ENCODE results near the gene TFF3.

TFF3 gene

DNA sequence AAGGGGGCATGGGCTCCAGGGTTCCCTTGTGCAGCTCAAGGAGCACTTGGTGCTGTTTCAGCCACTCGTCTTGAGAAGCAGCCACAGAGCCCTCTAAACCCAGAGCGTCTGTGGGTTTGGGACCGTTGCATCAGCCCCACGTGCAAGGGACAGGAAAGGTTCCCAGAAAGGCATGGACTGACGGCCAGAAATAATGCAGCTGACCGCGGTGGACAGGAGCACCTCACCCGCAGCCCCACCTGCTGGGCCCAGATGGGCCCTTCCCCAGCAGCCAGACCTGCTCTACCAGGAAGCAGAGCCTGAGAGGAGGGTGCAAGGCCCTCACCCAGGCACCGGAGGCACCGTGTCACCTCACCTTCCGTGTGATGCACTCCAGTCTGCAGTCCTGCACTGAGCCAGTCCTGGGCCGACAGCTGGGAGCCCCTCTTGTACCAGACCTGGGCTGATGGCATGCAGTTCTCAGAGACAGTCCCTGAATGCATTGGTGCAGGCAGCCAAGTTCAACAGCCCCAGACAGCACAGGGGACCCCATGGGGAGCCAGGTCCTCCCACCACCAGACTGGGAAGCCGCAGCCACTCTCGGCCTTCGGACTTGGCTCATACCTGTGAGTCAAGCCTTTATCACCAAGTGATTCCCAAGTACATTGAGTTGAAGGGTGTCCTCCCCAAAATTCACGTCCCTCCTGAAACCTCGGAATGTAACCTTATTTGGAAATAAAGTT lies 4.8 kb upstream of the TFF3 start:
- no peak for DNase-seq

DNA sequence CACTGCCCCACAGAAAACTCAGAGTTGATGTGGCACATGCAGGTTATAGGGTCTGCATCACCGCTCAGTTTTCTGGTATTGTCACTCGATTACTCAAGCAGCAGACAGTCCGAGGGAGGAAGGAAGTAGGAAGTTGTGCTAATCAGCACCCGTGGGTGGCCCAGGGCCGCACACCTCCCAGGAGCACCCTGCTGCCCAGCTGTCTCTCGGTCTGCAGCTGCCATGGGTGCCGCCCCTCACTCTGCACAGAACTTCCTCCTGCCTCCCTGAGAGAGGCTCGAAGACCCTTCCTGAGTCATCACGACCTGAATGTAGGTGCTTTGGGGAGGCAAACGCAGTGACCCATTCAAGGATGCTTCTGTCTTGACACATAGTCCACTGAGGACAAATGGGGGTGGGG lies 4.2 kb upstream of the TFF3 start:
- no peak for DNase-seq

DNA sequence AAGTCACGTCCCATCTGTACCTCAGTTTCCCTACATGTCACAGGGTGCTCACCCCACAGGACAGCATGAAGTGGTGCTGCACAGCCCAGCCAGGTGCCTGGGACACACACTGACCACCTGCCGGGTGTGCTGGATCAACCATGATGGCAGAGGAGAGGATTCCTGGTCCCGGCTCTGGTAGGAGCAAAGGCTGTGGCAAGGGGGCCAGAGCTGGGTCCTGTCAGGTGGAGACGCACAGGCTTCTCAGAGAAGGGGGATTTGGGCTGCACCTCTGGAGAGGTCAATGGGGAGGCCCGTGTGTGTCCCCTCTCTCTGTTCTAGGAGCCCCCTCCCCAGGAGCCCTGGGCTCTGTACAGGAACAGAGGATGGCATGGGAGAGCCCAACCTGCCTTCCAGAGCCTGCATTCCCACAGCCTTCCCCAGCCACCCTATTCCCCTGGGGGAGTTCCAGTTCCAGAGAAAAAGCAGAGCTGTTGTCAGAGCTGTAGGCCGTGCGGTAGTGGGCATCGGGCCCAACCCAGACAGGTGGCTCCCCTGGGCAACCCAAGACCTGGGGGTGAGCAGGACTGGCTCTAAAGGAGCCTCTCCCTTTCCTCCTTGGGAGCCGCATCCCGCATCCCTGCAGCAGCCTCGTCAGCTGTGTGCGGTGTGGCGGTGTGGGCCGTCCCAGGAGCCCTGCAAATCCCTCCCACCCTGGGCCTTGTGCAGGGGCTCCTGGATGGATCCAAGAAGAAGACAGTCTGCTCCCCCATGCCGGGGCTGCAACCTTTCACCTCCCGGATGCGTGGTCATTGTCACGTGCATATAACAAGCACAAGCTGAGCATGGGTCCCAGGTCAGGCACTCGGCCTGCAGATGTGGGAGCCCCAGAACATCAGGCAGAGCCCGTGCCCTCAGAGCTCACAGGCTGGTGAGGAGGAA lies 2.9 kb upstream of the TFF3 start:
- DNase-seq = no peak

DNA sequence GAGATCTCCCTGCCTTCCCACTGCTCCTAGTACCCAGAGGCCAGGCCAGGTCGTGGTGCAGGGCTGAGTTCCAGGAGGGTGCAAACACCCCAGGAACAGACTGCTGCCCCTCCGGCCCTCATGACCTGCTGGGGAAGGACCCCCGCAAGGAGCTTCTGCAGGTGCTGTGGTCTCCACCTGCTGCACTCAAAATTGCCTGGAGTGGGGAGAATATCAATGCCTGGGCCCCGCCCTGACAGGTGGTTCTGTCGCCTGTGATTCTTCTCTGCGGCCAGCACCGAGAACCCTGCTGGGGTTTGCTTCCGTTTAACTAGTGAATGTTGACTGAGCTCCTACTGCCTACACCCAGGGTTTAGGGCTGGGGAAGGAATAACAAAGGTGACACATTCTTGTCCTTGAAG lies 2.1 kb upstream of the TFF3 start:
- no peak for DNase-seq

DNA sequence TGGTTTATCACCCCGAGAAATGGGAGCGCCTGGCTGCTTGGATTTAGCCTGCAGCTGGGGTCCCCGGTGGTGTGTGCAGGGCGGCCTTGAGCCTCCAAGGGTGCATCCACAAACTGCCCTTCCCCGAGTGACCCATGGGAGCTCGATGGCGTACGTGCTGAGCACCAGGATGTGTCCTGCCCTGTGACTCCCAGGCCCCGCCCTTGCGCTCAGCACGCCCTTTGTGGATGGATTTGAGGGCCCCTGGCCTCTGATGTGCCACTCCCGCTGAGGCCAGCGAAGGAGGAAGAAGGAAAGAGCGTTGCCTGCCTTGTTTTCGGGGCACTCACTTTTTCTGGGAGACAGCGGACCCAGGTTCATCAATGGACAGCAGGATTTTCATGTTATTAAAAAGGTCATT lies 1.7 kb upstream of the TFF3 start:
- no peak for DNase-seq

DNA sequence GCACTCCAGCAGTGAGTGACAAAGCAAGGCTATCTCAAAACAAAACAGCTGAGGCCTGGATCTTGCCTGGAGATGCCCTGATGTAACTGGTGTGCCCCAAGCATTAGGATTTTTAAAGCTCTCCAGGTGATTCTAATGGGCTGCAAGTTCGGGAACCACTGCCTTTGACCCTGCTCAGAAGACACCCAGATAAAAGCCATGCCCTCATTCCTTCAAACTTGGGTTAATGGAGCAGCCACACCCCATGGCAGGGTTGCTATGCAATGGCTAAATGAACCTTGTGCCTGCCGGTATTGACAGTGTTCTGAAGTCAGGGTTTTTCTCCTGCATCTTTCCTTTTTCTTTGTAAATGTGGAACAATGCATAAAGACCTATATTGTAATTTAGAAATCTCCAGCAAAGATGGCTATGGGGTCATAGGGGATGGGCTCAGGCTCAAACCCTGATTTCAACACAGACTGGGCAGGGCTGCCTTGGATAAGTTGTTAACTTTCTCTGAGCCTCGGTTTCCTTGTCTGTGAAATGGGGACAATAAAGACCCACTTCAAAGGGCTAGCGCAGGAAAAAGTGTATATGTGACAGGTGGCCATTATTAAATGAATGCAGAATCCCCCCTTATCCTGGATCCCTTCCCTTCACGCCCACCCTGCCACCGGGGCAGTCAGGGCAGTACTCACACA lies 453 bp downstream of the TFF3 start:
- no peak for DNase-seq

DNA sequence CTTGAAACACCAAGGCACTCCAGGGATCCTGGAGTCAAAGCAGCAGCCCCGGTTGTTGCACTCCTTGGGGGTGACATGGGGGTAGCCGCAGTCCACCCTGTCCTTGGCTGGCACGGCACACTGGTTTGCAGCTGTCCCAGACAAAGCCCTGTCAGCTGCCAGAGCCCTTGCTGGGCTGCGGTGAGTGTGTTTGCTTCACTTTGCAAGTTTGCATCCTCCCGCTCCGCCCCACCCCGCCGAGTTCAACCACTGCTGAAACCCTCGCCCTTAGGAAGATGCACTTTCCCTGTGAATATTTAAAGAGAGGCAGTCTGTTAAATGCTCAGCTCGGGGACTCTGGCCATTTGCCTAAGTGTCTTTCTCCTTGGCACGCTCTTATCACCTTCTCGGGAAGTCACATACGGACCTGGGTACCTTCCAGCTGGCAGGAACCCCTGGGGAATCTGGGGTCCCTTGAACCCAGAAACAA lies 1.7 kb downstream of the TFF3 start:
- no peak for DNase-seq

DNA sequence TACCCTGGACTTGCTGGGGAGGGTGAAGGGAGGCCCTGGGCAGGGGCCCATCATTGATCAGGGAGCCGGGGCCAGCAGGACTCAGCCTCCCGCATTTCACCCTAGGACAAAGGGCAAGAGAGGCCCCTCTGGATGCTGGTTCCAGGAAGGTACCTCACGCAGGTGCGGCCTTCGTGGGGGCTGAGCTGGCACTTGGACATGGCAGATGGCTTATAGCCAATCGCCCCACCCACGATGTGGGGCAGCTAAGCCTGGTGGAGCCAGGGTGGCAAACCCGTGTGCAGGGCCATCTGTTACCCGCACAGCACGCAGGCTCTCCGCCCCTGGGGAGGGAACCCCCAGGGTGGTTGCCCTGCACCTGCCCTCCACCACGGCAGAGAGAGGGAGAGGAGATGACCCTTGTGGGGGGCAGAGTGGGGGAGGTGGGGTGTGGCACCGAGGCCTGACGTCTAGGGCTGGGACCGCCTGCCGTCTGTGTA lies 2.5 kb downstream of the TFF3 start:
- no peak for DNase-seq

DNA sequence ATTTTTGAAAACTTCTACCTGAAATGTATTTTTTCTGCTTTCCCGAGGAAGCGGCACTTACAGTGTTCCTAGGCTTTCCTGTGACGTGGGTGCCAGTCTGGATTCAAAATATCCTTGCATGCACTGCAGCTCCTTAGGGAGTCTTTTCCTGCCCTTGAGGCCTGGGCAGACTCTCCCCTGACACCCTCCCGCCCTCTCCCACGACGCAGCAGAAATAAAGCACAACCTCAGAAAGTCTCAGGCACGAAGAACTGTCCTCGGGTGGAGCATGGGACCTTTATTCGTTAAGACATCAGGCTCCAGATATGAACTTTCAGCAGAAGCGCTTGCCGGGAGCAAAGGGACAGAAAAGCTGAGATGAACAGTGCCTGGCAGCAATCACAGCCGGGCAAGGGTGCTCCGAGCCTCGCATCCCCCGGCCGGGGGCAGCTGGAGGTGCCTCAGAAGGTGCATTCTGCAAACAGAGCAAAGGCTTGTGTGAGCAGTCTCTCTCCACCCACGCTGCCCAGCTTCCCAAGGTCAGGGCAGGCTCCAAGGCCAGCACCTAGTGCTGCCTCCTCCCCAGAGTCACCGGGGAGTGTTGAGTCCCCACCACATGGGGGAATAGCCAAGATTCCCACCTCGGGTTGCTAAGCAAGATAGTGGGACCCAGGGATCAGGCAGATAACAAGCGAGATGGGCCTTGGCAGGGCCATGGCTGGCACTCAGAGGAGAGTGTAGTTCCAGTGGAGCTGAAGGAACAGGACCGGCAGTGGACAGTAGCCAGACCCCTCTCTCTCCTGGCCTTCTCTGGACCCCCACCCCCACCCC lies 3.2 kb downstream of the TFF3 start:
- DNase-seq = no peak

DNA sequence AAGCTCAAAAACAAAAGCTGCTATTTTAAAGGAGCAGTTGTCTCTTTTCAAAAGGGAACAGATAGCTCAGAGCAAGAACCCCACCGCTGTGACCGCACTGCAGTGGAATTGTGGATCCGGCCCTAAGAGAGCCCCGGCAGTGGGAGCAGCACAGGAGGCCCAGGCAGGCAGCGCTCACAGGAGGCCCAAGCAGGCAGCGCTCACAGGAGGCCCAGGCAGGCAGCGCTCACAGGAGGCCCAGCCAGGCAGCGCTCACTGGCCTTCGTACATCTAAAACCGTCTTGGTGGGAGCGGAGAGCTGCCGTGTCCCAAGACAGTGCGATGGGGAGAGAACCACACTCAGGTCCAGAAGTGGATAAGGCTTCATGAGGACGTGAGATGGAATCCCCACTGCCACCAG lies 4.0 kb downstream of the TFF3 start:
- DNase-seq = no peak

DNA sequence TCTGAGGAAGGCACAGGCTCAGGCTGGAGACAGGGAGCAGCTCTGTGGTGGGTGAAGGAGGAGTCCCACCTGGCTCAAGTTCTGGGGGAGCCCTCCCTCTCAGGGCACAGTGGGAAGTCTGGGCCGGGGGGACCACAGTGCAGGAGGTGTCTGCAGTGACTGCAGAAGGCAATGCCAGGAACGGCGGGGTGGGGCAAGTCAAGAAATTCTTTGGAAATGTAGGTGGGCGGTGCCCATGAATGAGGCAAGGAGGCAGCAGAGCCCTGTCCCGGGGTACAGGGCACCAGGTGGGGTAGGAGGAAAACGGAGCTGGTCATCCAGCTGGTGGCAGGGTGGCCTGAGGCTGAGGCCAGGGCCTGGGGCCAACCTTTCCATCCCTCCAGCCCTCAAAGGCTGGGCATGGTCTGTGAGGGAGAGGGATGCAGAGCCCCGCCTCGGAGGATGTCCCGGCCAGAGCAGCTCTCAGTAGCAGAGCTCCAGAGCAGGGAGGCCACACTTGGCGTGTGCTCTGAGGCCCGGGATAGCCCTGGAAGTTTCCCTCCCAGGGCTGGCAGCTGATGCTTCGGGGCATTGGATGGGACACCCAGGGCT lies 4.7 kb downstream of the TFF3 start:
- DNase-seq = no peak

DNA sequence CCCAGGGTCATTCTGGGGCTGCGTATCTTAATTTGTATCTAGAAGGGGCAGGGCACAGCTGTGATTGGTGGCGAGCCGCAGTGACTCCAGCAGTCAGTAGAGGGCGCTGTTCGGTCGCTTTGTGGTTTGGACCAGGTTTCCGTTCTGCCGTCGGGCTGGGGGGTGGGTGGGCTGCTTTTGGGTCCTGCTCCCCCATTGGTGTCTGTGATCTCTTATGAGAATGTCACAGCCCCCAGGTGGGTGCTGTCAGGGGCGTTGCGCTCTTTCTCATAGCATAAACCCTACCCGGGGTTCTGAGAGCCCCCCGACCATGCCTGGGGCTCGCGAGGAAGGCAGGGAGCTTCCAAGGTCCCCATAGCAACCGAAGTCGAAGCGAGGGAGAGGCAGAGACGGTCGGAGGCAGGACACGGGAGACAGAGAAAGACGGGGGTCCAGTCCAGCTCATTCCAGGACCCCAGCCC lies 5.4 kb downstream of the TFF3 start:
- peak; percentile 49 to 71 for DNase-seq

DNA sequence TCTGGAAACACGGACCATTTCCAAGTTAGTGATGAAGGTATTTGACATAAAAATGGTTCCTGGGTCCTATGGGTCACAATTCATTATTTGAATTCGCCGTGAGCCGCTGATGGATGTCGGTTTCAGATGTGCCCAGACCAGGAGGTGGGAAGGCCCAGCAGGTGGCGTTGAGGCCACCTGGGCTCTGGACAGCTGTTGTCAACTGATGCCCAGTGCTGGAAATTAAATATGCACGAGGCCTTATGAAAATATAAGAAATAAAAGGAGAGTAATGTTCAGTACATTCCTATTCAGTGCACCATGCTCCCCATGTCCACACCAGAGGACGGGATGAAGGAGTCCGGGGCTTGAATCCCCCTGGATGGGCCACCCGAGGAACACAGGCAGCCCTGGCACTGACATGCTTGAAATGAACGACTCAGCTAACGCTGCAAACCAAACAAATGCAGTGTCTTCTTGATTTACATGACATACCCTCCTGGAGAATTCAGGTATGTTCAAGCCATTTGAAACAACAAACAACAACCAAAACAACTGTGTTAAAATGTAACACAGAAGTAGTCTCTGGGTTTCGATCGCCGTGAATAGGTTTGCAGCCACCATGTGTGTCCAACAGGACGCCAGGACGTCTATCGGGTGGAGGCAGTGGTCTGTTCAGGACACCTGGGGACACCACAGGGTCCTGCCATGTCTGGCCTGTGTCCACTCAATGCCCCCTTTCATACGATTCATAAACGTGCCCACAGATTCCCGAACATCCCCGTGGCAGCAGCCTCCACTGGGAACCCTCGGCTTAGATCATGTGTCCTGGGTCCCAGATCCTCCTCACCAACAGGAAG lies 6.1 kb downstream of the TFF3 start:
- no peak for DNase-seq

DNA sequence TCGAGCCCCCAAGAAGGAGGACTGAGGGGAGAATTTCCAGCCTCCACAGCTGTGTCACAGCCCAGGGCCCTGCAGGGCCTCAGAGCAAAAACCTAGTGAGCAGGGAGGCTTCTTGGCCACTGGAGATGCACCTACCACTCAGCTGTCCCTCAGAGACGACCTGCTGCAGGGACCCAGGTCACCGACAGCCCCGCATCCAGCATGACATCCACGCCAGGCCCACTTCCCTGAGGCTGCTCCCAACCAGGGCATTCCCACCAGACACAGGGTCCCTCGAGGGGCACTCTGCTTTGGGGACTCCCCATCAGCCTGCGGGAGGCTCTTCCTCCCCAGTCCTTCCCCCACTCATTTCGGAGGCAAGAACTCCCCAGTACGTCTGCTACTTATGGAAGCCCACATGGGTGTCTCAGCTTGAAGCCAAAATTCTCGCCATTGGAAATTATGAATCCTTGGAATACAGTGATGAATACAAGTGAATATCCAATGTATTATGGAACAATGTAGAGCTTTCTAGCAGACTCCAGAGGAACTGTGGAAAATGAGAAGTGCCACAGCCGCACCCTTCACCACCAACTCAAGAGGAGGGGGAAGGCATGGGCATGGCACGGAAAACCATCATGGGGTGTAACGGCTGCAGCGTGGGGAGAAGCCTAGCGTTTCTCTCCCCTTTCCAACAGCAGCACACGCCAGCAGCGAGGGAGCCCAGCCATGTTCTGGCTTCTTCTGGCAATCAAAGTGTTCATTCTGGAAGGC lies 6.9 kb downstream of the TFF3 start:
- no peak for DNase-seq

DNA sequence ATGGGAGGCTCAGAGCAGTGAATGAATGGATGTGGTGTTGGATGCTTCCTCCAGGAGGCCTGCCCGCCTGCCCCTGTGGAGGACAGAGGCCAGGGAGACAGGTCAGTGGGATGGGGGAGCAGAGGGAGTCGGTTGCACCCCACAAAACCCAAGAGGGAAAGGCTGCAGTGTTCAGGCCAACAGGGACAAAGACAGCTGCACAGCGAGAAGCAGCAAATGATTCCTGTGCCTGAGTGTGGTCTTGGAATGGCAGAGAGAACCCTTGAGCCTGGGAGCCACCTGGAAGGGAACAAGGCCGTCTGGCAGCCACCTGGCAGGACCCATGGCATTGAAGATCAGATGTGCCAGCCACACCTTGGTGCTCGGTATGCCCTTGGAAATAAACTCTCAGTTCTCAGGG lies 8.1 kb downstream of the TFF3 start:
- no peak for DNase-seq

DNA sequence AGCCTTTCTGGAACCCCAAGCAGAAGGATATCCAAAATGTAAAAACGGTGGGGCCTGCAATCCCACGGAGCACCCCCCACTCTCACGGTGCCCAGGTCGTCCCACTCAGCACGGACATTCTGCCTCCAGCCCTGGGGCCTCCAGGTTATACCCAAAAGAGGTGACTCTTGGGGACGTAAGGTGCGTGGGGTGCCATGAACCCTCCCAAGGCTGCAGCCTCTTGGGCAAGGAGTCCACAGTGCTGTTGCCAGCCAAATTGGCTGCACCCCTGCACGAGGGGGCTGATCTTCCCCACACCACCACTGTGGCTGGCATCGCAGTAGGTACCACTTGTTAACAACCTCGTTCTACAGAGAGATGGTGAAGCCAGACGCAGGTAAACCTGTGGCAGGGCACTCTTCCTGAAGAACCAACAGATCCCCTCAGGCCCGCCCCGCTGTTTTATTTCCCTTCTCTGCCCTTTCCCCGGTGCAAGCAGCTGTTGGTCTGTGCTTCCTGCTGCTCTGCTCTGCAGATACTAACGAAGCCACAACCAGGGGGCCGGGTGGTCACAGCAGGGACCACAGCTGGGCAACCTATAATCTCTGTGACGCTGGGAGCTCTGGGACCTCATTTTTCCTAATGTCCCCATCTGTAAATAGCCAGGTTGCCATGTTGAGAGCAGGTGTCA lies 8.7 kb downstream of the TFF3 start:
- no peak for DNase-seq

DNA sequence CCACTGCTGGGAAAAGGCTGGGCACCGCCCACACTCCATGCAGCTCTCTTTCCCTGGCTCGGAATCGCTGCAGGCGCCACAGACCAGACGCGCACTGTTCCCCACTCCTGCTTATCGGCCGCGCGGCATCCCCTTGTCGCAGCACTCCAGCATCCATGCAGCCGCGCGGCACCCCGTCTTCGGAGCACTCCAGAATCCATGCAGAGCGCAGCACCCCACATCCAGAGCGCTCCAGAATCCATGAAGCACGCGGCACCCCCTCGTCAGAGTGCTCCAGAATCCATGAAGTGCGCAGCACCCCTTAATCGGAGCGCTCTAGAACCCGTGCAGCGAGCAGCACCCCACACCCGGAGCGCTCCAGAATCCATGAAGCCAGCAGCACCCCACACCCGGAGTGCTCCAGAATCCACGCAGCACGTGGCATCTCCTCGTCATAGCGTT lies 9.5 kb downstream of the TFF3 start:
- DNase-seq = no peak

DNA sequence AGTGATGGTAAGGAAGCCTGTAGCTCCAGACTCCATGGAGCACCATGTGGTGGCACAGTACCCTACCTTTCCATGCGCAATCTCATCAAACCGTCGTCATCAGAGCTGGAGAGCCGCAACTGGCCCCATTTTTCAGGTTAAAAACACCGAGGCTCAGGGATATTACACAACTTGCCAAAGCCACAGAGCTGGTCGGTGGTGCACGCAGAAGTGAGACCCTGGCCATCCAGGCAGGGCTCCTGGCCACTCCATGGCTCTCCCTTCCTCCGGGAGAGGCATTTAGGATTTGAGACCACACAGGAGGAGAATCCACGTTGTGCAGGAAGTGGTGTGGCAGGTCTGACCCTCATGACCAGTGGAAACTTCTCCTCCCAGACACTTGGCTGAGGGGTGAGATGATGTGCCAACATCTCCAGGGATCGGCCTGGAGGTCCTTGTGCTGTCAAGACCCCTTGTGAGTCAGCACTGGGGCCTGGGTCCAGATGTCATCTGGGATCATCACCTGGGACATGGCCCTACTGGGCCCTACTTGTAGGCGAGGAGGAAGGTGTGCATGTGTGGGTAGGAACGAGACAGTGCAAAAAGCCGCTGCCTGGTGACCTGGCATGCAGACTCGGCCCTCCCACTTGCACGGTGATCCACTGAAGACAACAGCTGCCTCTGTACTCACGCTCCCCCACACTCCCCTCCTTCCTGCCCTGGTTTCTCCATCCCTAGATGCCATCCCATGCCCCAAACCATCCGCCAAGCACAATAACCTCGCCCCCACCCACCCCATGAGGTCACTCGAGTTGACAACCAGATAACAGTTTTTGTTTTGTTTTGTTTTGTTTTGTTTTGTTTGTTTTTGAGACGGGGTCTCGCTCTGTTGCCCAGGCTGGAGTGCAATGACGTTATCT lies 10.4 kb downstream of the TFF3 start:
- no peak for DNase-seq

DNA sequence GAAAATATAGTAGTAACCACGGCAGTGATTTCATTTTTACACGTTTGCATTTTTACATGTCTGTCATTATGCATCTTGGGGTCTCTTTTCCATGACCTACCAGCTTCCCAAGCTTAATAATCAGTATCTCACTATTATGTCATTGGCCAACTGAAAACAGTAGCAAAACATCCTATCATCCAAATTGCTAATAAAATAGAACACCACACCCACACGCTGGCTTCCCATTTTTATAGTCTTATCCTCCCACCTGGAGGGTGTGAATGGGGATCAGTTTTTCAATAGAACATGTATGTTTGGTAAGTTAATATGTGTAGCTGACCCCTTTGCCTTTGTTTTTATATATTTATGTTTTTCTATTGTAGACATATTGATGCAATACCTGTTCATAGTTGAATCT lies 11.8 kb downstream of the TFF3 start:
- DNase-seq = no peak

All from activated CD4-positive, alpha-beta T cell treated with anti-CD3 and anti-CD28 coated beads for 4 hours (primary cell).